HTERT RPE-1 (cell line): Measurements from ENCODE around the gene KCTD17.
"Not testable (repeated sequence)": the region's sequence is repeated elsewhere in the genome, so short reads cannot be mapped to it uniquely, and the experiment has no call there.

ENCODE experiments used
- in situ Hi-C: fragments of 300-500 bp; cut with MboI; formaldehyde crosslinking; loops from 4 replicates; pipeline ENCODE4 v1.14.3; 2020; ENCODE audit warnings: low sequenced_read_pairs

KCTD17 gene

DNA sequence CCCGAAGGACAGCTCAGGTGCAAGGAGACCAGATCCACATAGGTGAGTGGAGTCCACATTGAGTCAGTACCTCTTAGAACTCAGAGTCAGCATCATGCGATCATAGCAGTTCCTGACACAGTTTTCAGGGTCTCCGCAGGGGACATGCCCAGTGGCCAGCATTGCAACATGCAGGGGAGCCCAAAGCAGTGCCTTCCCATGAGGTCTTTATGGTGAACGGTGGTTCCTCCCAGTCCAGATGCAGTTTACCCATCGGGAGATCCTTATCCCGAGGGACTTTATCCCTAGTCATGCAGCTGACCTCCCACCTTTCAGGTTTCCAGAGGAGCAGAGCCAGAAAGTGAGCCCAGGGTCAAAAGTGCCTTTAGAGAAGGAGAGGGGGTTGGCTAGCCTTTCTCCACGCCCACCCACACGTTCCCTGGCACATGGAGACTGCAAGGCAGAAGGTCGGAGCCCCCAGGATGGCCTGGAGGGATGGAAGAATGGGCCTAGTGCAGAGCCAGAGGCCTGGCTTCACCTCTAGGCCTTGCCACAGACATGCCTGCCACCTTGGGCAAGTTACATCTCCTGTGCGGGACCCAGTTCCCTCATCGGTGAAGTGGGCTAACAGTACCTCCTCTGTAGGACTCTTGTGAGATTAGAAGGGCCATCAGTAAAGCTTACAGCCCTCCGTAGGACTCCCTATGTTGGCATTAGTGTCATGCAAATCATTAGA, 6.4 kb downstream of the KCTD17 start:
- in situ Hi-C loops: no loop called here

DNA sequence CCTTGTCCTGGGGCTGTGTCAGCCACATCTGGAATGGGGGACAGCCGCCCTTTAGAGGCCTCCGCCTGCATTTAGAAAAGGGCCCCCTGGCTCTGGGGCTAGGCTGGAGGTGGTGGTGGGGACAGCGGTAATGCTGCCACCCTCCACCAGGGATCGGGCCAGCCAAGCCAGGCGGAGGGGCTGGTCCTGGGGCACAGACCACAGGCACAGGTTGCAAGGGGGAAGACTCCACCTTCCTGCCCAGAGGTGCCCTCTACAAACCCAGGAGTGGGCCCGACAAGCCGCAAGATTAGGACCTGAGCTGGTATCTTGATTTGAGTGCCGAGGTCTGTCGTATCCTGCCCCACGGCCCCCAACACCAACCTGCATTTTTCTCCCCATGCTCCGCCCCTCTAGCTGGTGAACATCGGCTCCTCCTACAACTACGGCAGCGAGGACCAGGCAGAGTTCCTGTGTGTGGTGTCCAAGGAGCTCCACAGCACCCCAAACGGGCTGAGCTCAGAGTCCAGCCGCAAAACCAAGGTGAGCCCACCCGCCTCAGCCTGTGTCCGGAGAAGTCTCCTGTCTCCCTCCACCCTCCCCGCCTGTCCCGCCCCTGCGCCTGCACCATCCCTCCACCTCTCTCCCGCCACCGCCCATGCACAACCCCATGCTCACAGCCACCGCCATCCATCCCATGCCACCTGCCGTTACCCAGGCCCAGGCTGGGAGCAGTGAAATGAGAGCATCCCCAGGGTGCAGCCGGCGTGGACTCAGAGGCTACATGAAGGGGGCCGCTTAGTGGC, 7.6 kb downstream of the KCTD17 start:
- in situ Hi-C loops: no loop called here

DNA sequence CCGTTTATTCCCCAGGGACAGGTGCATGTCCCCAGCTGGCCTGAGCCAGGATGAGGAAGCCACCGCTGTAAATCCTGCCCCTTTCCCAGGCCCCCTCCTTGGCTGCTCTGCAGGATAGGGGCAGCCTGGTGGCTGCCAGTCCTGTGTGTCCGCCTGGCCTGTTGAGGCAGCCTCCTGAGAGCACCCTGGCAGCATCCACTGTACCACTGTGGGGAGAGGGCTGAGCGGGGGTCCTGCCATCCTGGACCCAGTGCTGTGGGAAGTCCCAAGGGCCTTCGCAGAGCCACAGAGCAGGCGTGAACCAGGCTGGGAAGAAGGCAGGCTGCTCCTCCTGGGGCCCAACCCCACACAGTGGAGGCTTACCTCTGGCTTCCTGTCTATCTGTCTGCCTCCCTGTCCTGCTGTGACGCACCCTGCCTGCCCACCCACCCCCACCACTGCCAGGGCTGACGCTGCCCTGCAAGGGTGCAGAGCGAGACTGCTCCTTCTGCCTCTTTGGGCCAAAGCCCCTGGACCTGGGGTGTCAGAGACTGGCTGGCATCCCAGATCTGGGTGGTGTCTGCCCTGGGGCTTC, 8.4 kb downstream of the KCTD17 start:
- in situ Hi-C loops: no loop called here

GRCh38 chr22:37060801-37061610, 9.5 kb downstream of the KCTD17 start:
- in situ Hi-C loops: no loop called here

GRCh38 chr22:37061611-37062375, 10.3 kb downstream of the KCTD17 start:
- in situ Hi-C loops: no loop called here

- in situ Hi-C loops: no loop called here
Measured at GRCh38 chr22:37062376-37062675, 10.8 kb downstream of the KCTD17 start.

GRCh38 chr22:37062702-37063381, 11.3 kb downstream of the KCTD17 start:
- in situ Hi-C loops: no loop called here

DNA sequence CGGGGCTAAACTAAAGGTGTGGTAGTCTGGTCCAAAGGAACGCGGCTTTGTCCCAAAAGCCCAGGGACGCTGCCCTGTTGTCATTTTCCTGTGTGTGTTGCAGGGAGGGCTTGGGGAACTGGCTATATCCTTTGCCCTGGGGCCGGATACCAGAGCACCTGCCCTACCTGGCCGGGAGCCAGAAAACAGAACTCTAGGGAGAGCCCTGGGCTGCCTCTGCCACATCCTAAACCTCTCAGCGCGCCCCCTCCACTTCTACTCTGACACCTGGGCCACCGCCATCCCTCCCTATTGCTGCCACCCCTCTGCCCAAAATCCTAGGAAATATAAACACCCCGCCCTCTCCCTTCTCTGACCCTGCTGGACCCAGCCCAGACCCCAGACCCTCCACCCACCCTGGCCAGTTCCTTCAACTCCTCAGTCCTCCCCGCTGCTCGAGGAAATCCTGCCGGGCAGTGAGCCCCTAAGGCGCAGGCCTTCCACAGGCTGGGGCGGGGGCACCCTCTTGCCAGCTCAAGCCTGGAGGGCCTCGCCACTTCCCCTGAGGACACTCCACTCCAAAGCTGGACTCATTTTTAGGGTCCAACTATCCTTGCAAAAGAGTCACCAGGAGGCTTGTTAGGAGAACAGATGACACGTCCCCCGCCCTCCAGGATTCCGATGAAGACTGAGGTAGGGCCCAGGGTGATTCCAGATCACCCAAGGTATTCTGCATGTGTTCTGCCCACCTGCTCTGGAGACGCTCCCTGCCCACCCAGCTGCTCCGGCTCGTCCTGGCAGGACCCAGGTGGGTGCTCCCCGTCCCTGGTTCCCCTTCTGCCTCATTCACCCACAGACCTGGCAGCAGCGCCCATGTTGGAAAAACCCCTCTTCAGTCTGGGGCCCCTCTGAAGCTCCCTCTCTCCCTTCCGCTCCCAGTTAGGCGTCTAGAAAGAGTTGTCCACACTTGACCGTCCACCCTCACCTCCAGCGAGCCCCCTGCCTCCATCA, 12.2 kb downstream of the KCTD17 start:
- in situ Hi-C loops: no loop called here

GRCh38 chr22:37064553-37064952, 13.0 kb downstream of the KCTD17 start:
- in situ Hi-C loops: no loop called here

- in situ Hi-C loops: no loop called here
Measured at GRCh38 chr22:37065180-37065579, 13.6 kb downstream of the KCTD17 start.

GRCh38 chr22:37065961-37066360, 14.4 kb downstream of the KCTD17 start:
- in situ Hi-C loops: no loop called here

DNA sequence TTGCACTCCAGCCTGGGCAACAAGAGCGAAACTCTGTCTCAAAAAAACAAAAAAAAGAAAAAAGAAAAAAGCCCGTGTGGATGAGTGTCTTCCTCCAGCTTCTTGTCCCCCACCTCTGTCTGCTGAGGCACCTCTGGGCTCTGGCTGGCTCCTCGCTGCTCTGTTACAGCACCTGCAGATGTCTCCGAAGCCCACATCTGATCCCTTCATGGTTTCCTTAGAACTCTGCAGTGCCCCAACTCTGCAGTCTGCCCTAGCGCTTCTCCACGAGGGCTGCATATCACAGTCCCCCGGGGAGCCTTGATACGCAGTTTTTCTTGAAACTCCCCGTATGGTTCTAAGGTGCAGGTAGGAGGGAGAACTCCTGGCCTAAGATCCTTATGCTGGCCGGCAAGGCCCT, 15.9 kb downstream of the KCTD17 start:
- in situ Hi-C loops: no loop called here

DNA sequence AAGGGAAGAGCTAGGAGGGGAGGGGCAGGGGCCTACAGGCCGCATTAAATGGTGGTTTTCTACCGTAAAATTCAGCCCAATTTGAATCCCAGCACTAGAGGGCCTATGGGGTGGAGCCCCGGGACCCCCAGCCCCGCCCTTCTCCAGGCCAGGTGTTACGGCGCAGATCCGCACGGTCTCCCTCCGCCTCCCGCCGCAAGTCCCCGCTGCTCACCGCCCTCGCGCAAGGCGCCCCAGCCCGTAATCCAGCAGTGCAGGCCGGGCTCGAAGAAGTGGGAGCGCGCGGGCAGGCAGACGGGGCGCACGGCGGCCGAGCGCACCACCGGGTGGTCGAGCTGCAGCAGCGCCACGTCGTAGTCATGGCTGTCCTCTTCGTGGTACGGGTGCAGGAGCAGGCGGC, 17.3 kb downstream of the KCTD17 start:
- in situ Hi-C loops: no loop called here

DNA sequence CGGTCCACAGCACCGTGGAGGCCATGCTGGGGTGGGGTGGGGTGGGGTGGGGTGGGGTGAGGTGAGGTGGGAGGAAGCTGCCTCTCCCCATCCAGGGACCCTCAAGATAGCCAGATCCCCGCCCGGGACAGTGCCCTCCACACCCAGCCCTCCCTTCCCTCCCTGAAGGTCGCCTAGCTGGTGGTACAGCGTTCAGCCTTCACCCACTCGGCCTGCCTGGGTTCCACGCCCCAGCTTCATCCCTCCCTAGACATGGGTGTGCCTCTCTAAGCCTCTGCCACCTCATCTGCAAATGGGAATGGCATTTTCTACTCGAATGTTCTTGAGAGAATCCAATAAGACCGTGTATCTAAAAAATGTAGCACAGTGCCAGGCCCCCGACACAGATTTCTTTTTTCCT, 17.8 kb downstream of the KCTD17 start:
- in situ Hi-C loops: no loop called here

DNA sequence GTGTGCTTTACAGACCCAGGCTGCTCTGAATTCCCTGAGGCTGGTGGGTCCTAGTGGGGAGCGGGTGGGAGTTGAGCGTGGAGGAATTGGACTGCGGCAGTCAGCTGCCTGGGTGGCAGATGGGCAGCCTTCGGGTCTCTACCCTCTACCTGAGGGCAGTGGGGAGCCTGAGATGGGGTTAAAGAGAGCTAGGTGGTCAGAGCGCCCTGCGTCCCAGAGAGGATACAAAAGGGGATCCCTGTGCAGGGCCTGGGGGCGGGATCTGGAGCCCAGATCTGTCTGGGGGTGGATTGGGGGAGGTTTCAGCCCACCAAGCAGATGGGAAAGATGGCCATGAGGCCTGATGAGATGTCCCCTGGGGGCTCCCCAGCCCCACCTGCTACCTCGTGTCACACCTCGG, 18.2 kb downstream of the KCTD17 start:
- in situ Hi-C loops: no loop called here

DNA sequence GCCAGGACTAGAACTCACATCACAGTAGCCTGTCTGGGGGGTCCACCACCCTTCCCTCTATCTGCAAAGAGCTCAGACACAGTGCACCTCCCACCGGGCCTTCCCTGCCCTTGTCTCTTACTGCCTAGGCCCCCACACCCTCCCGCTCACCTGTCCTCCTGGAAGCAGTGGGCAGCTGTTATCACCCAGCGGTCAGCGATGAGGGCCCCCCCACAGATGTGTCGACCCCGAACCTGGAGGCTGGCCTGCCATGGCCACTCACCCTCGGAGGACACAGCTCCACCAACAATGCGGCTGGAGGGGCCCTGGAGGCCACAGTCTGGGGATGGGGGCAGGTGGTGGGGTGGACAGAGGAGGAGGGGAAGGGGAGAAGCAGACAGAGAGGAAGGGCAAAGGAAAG, 18.8 kb downstream of the KCTD17 start:
- in situ Hi-C loops: no loop called here

GRCh38 chr22:37070744-37071143, 19.2 kb downstream of the KCTD17 start:
- in situ Hi-C loops: no loop called here

GRCh38 chr22:37071850-37072592, 20.5 kb downstream of the KCTD17 start:
- in situ Hi-C loops: not testable (repeated sequence)
